PC-9 (cell line): ENCODE measurements around the gene DSTYK. TPM values are rescaled to one million over a fixed set of nuclear protein-coding genes. Genes with fewer than 3 reads are reported as not detected.

Experiments used
- BruUV-seq: library from RNA; stranded (reverse); fragments of 400-500 nt; replicated peaks from 2 replicates; lab custom pipeline; 2021; lab: Mats Ljungman, UMichigan
- CTCF ChIA-PET: fragments of 300-600 bp; sonication (Branson Sonifier 250); formaldehyde crosslinking; loops from one replicate; lab custom pipeline; 2022; ENCODE audit warnings: antibody characterized with exemption; lab: Charles Lee
- POLR2A ChIA-PET: fragments of 300-600 bp; sonication (Branson Sonifier 250); formaldehyde crosslinking; loops from one replicate; lab custom pipeline; 2022; ENCODE audit warnings: antibody characterized with exemption; ENCODE audit not compliant: unreplicated experiment; lab: Charles Lee
- DNase-seq, 2 experiments: peaks; one replicate each; pipeline versions ENCODE4 v3.0.0 to v3.0.0-alpha.2; 2015 to 2022; ENCODE audit warnings: mixed read lengths in 1 of 2
- H2AFZ ChIP-seq: fragments of 200-600 bp; sonication (generic); 2 replicates; pipeline ENCODE4 v1.8.1; 2017; ENCODE audit warnings: antibody characterized with exemption
- H3F3A ChIP-seq: fragments of 200-600 bp; sonication (generic); 2 replicates; pipeline ENCODE4 v1.8.1; 2017; ENCODE audit warnings: antibody characterized with exemption, mild to moderate bottlenecking, low read depth; ENCODE audit not compliant: insufficient read depth
- H3K27ac ChIP-seq: fragments of 200-600 bp; sonication (generic); 2 replicates; pipeline ENCODE4 v1.6.1; 2016; ENCODE audit warnings: mixed run types
- H3K27me3 ChIP-seq: fragments of 200-600 bp; sonication (generic); 2 replicates; pipeline ENCODE4 v1.6.1; 2016; ENCODE audit warnings: low read depth, mixed run types; ENCODE audit not compliant: insufficient read depth
- H3K36me3 ChIP-seq: fragments of 200-600 bp; sonication (generic); 2 replicates; pipeline ENCODE4 v1.6.1; 2016; ENCODE audit warnings: low read depth, mixed run types
- H3K4me1 ChIP-seq: fragments of 200-600 bp; sonication (generic); replicated peaks from 2 replicates; pipeline ENCODE4 v1.6.1; 2016; ENCODE audit warnings: mixed run types; ENCODE audit not compliant: insufficient read depth
- H3K4me2 ChIP-seq: fragments of 200-600 bp; sonication (generic); 2 replicates; pipeline ENCODE4 v1.6.1; 2017; ENCODE audit warnings: mixed run types
- H3K4me3 ChIP-seq: fragments of 200-600 bp; sonication (generic); 2 replicates; pipeline ENCODE4 v1.6.1; 2016; ENCODE audit warnings: mixed run types
- H3K79me2 ChIP-seq: fragments of 200-600 bp; sonication (generic); 2 replicates; pipeline ENCODE4 v1.6.1; 2017; ENCODE audit warnings: low read depth, mixed run types
- H3K9me2 ChIP-seq: fragments of 200-600 bp; sonication (generic); 2 replicates; pipeline ENCODE4 v1.8.1; 2017; ENCODE audit warnings: mild to moderate bottlenecking; ENCODE audit not compliant: insufficient read depth
- H3K9me3 ChIP-seq: fragments of 200-600 bp; sonication (generic); 2 replicates; pipeline ENCODE4 v1.8.1; 2016; ENCODE audit warnings: low read depth; ENCODE audit not compliant: insufficient read depth
- H4K20me1 ChIP-seq: fragments of 200-600 bp; sonication (generic); 2 replicates; pipeline ENCODE4 v1.8.1; 2017; ENCODE audit not compliant: insufficient read depth
- EZH2 ChIP-seq: fragments of 200-600 bp; sonication (generic); IDR thresholded peaks from 2 replicates; pipeline ENCODE4 v1.8.0; 2017; ENCODE audit warnings: antibody characterized with exemption, low read depth
- intact Hi-C: fragments of 100-400 bp; cut with micrococcal nuclease; formaldehyde crosslinking; loops from one replicate; pipeline ENCODE4 v1.10.0; 2022; ENCODE audit not compliant: unreplicated experiment
- total RNA-seq: library from RNA; stranded (reverse); gene quantifications from 2 replicates; pipeline ENCODE4 v1.2.3, GENCODE V29; 2021
- TF ChIP-seq, protein P1 (sequence below): fragments of 200-600 bp; sonication (generic); conservative IDR thresholded peaks from 2 replicates; pipeline ENCODE4 v1.6.1; 2017; ENCODE audit warnings: mixed run types, antibody characterized with exemption, mild to moderate bottlenecking, moderate library complexity

DSTYK gene
- total RNA-seq, 1 experiment from 2014 or later: 8.1 TPM

DNA sequence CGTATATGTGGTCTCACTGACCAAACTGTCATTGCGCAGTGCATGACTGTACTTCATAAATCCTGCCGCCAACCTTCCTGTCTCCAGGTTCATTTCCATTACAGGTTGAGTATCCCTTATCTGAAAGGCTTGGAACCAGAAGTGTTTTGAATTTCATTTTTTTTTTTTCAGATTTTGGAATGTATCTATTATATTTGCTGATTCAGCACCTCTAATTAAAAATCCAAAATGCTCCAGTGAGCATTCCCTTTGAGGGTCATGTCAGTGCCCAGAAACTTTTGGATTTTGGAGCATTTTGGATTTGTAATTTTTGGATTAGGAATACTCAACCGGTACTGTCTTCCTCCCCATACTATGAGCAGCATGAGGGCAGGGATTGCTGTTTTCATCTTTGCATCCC, 59.0 kb downstream of the DSTYK start:
- Histone ChIP-seq H3K4me2 (no peak overlapping the region), H3K4me1 (no peaks in the 10 kb centered on the region), H2AFZ (no peak overlapping the region), H3K4me3 (no peak overlapping the region), H3K9me2 (peaks cover 3% of the 10 kb centered on the region; the same call in 1 of the 2 replicates), H4K20me1 (no peaks in the 10 kb centered on the region), H3F3A (no peaks in the 10 kb centered on the region), H3K36me3 (peaks cover 10% of the 10 kb centered on the region), H3K27ac (no peak overlapping the region), H3K79me2 (no peaks in the 10 kb centered on the region), H3K27me3 (no peaks in the 10 kb centered on the region), H3K9me3 (peaks cover 4% of the 10 kb centered on the region; the same call in 1 of the 2 replicates)
- ChIA-PET POLR2A (no interaction called here), CTCF (no interaction called here)
- no peak for DNase-seq
- intact Hi-C loops: no loop called here
- no peak for TF ChIP-seq EZH2
- TF ChIP-seq, protein P1, sequence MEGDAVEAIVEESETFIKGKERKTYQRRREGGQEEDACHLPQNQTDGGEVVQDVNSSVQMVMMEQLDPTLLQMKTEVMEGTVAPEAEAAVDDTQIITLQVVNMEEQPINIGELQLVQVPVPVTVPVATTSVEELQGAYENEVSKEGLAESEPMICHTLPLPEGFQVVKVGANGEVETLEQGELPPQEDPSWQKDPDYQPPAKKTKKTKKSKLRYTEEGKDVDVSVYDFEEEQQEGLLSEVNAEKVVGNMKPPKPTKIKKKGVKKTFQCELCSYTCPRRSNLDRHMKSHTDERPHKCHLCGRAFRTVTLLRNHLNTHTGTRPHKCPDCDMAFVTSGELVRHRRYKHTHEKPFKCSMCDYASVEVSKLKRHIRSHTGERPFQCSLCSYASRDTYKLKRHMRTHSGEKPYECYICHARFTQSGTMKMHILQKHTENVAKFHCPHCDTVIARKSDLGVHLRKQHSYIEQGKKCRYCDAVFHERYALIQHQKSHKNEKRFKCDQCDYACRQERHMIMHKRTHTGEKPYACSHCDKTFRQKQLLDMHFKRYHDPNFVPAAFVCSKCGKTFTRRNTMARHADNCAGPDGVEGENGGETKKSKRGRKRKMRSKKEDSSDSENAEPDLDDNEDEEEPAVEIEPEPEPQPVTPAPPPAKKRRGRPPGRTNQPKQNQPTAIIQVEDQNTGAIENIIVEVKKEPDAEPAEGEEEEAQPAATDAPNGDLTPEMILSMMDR: no peak
- BruUV-seq: no TSS peak

GRCh38 chr1:205150651-205151428, 60.7 kb downstream of the DSTYK start:
- H3K79me2 ChIP-seq: no peaks in the 10 kb centered on the region
- no peaks in the 10 kb centered on the region for H3F3A ChIP-seq
- H2AFZ ChIP-seq: no peak overlapping the region
- POLR2A ChIA-PET: interaction anchor here (0.6 to 0.7 kb wide), 2 partner anchors 39 to 266 kb away, joined by 3 to 10 read pairs; no protein-coding TSS in a partner anchor
- TF ChIP-seq, protein P1: no peak
- TF ChIP-seq EZH2: no peak
- H3K27ac ChIP-seq: no peak overlapping the region
- no peak for DNase-seq
- BruUV-seq: no TSS peak
- no peaks in the 10 kb centered on the region for H3K27me3 ChIP-seq
- no peaks in the 10 kb centered on the region for H4K20me1 ChIP-seq
- intact Hi-C loops: no loop called here
- no peak overlapping the region for H3K4me2 ChIP-seq
- no peak overlapping the region for H3K4me3 ChIP-seq
- H3K36me3 ChIP-seq: no peaks in the 10 kb centered on the region; the same call in 1 of the 2 replicates
- H3K4me1 ChIP-seq: no peaks in the 10 kb centered on the region
- CTCF ChIA-PET: interaction anchor here (0.6 to 0.7 kb wide), 2 partner anchors 36 to 88 kb away, joined by 3 read pairs; no protein-coding TSS in a partner anchor
- peaks cover under 1% of the 10 kb centered on the region; the same call in 1 of the 2 replicates for H3K9me3 ChIP-seq
- peaks cover 3% of the 10 kb centered on the region; the same call in 1 of the 2 replicates for H3K9me2 ChIP-seq

DNA sequence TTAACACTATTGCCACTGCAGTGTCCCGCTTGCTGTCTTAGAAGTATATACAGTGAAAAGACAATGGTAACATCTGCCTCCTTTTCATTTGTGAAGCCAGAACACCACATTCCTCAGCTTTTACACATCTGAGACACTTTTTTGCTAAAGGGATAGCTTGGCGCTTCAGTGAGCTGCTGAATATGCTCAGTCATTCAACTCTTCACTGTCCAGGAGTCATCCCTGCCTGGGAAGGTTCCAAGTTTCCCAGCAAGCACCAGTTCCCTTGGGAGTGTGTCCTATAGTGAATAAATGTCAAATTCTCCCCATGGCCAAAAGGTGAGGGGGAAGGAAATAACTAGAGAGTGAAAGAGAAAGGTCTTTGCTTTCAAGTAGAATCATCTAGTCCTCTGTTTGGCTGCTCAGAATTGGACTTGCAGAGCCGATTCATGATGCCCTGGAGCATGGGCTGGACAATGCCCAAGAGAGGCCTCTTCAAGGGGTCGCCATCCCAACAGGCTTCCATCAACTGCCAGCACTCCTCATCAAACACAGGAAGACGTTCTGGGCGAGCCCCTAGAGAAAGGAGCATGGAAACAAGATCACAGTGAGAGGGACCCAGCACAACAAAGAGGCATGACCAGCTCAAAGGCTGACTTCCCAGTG, 64.2 kb downstream of the DSTYK start:
- CTCF ChIA-PET: interaction anchor here (0.7 kb wide), 1 partner anchor 109 kb away, joined by 4 read pairs; no protein-coding TSS in a partner anchor
- Histone ChIP-seq H3K79me2 (no peaks in the 10 kb centered on the region), H3K4me3 (no peak overlapping the region), H3F3A (peaks cover 6% of the 10 kb centered on the region; the same call in 1 of the 2 replicates), H3K9me2 (peaks cover 3% of the 10 kb centered on the region; the same call in 1 of the 2 replicates), H3K9me3 (no peaks in the 10 kb centered on the region), H3K27me3 (no peaks in the 10 kb centered on the region), H2AFZ (no peak overlapping the region), H3K4me1 (peaks cover 11% of the 10 kb centered on the region), H4K20me1 (no peaks in the 10 kb centered on the region), H3K36me3 (no peaks in the 10 kb centered on the region), H3K27ac (no peak overlapping the region), H3K4me2 (no peak overlapping the region)
- intact Hi-C loops: no loop called here
- TF ChIP-seq, protein P1: no peak
- TF ChIP-seq EZH2: no peak
- no TSS peak for BruUV-seq
- POLR2A ChIA-PET: no interaction called here
- peak in 1 of 2 experiments; percentile 10 for DNase-seq
